Midbrain (tissue), 1 donor: Measurements from ENCODE around the gene MMP7.
"Not testable (repeated sequence)": the region's sequence is repeated elsewhere in the genome, so short reads cannot be mapped to it uniquely, and the experiment has no call there.

ENCODE experiments used
- DNase-seq: peaks from one replicate; lab custom pipeline; 2025; lab: John Stamatoyannopoulos, UW

Gene MMP7

DNA sequence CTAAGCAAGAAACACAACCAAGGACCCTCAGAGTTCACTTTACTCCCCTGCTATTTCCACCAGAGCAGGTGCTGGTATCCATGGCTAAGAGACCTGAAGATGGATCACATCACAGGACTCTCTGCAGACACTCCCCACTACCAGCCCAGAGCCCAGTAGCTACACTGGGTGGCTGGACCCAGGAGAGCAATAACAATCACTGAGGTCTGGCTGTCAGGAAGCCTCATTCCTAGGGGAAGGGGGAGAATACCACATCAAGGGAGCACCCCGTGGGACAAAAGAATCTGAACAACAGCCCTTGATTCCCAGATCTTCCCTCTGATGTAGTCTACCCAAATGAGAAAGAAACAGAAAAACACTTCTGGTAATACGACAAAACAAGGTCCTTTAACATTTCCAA, 9.0 kb upstream of the MMP7 start:
- no peak for DNase-seq

DNA sequence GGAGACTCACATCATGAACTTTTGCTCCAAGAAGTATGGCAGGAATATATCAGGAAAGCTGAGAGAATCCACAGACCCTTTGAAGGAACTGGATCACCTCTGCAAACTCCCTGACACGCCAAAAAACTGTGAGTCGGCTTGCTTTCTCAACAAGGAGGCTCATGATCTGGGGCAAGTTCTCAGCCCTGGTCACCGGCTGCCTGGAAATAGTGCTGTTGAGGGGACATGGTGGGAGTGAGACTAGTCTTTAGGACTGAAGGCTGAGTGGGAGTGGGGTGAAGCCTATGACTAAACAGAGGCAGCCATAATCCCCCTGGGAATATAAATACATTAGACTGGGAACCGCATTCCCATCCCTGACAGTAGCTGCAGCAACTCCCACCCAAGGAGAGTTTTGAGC, 8.4 kb upstream of the MMP7 start:
- no peak for DNase-seq

DNA sequence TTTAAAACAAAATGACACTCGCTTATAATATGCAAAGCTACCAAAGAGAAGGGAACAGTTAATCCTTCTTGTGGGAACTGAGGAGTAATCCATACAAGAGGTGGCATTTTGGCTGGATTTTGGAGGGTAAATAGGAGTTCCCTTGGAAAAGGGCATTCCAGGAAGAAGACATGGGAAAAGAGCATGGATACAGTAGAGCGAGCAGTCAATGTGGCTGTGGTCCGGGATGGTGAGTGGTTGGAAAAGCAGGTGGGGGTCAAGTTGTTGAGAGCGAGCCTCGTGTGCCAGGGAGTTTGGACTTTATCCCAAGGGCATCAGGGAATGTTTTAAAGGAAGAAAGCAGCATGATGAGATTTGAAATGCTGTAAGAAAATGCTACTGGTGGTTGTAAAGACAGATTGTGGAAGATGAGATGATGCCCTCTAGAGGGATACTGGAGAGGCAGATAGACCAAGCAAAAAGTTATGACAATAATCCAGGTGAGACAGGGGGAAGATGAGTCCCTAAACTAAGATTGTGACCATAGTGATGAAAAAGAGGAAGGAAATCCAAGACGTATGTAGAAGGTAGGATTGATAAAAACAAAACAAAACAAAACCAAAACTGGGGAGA, 3.8 kb upstream of the MMP7 start:
- DNase-seq, result no peak

DNA sequence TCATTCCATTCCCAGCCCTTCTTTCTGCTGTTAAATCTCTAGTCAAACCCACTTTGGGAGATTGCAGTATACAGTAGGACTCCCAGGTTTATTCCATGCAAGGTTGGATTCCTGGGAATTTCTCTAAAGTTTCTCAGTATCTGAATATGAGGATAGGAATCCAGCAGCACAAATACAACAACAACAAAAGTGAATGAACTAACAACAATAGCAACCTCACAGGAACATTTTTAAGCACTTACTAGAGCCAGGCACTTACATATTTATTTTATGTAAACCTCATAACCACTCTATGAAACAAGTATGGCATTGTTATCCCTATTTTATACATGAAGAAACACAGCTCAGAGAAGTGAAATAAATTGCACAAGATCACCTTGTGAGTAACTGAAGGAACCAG, 1.9 kb downstream of the MMP7 start:
- no peak for DNase-seq

DNA sequence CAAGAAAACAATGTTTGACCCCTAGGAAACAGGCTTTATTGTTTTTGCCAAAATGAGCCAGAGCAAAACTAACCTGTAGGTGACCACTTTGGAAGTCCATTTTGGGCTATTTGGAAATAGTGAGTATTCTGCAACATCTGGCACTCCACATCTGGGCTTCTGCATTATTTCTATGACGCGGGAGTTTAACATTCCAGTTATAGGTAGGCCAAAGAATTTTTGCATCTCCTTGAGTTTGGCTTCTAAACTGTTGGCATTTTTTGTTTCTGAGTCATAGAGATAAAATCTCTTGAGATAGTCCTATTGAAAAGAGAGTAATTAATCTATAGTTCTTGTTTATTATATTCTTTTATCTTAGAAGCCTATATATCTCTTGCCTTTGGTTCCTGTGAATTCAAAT, 2.9 kb downstream of the MMP7 start:
- DNase-seq, result no peak

DNA sequence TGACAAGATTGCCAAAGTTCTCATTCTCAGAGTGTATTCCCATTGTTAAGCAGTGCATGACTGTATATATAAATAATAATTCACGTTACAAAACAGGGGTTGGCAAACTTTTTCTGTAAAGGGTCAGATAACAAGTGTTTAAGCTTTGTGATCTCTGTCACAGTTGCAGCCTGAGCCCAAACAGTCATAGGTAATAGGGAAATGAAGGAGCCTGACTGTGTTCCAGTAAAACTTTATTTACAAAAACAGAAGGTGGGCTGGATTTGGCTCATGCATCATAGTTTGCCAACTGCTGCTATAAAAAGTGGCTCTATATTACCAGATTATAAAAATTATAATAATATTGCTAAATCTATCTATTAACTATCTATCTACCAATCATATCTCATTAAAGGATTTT, 3.5 kb downstream of the MMP7 start:
- no peak for DNase-seq

DNA sequence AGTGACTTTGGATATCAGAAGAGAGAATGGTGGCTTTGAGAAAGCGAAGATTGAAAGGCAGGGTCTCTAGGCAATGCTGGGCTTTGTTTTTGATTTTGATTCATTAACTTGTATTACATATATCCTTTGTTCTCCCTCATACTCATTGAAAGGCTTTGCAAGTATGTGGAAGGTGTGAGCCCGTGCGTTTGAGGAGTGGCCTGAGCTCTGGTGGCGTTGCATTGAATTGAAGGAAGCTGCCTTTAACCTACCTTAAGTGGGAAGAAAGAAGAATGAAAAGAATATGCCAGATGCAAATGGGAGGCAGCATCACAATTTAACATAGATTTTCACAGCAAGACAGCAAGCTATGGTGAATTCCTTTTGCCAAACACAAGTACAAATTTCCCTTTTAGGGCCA, 6.7 kb downstream of the MMP7 start:
- DNase-seq, result no peak

DNA sequence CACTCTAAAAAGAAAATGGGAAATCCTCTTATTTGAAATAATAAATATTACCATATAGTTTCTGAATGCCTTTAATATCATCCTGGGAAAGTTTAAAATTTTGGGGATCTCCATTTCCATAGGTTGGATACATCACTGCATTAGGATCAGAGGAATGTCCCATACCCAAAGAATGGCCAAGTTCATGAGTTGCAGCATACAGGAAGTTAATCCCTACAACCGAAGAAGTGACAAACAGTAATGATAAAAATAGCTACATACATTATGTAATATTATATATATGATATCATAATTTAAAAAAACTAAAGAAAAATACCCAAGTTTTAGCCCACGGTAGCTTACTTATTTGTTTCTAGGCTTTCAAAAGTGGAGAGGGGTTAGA, 7.4 kb downstream of the MMP7 start:
- DNase-seq, result no peak

DNA sequence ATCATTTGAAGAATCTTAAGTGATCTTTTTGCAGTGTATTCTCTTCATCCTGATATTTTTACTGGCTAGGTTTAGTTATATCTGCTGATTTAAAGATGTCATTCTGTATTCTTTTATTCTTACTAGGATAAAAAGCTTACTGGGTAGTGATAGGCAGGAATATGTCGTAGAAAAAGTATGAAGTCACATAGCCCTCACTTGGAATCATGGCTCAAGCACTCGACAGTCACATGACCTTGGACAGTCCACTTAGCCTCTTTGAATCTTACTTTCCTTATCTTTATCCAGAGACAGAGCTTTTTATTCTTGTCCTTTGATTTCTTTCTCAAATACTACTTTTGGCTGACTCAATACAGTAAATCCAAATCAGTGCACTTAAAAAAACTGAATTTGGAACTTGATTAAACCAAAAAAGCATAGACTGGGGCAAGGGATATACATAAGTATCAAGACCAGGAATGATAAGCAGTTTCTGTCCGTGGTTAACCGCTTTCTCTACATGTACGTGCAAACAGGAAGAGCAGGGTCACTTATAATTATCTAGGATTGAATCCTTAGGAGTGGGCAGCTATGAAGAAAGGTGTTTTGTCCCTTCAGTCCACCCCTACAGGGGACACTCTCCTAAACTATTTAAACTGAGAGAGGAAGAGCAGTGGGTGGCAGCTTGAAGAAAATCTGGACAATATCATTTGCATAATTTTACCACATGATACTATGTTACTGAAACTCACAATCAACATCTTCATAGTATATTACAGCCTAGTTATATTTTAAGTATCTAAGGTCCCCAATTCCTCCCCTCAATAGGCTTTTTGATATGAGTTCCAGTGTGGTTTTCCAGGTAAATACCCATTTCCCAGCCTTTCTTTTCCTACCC, 8.0 kb downstream of the MMP7 start:
- DNase-seq, result no peak

DNA sequence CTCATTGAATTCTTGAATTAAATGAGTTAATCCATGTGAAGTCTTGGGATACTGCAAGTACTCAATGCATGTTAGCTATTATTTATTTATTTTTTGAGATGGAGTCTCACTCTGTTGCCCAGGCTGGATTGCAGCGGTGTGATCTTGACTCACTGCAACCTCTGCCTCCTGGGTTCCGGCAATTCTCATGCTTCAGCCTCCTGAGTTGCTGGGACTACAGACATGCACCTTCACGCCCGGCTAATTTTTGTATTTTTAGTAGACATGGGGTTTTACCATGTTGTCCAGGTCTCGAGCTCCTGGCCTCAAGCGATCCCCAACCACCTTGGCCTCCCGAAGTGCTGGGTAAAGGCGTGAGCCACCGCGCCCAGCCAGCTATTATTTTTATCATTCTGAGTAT, 9.4 kb downstream of the MMP7 start:
- DNase-seq, result no peak

DNA sequence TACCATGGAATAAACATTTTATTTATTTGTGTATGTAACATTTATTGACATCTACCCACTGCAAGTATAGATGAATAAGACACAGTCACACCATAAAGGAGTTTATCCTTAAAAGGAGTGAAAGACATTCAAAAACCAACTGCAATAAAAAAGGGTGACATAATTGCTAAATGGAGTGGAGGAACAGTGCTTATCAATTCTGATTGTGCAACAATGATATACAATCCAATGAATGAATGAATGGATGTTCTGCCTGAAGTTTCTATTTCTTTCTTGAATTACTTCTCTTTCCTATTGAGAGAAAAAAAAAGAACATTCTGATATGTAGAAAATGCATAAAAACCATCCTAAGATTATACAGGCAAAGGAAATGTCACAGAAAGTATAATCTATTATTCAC, 10.0 kb downstream of the MMP7 start:
- DNase-seq, result no peak

DNA sequence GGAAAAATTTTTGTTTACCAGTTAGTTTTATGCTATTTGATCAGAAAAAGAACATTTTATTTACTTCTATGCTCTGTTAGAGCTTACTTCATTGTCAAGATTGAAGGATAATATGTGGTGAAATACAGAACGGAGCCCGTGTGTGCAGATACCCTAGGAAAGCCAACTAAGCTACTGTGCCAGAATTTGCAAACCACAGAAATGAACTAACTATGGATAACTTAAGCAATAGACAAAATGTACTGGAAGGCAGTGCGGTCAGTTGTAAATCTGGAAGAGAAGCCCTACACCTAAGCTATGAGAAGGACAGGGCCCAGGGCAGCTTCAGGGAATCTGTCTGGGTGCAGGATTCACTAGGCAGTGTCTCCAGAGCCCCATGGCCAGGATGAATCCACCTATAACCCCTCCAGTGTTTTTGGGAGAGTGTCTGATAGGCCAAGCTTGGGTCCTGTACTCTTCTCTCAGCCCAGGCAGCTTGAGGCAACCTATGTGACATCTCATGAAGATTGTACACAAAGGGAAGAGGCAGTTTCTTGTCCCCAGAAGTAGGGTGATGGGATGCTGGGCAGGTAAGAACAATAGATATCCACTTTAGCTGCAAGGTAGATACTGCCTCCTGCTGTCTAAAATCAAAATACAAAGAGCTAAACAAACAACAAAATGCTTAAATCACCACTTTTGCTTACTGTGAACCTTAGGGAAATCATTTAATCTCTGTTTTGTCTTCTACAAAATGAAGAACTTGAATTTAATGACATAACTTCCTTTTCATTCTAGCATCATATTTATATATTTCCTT, 12.1 kb downstream of the MMP7 start:
- no peak for DNase-seq

DNA sequence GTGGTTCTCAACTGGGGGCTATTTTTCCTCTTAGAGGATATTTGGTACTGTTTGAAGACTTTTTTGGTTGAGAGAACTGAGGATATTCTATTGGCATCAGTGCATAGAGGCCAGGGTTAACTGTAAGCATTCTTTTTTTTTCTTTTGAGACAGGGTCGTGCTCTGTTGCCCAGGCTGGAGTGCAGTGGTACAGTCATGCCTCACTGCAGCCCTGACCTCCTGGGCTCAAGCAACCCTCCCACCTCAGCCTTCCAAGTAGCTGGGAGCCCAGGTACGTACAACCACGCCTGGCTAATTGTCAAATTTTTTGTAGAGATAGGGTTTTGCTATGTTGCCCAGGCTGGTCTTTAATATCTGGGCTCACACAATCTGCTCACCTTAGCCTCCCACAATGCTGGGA, 12.9 kb downstream of the MMP7 start:
- DNase-seq, result no peak

DNA sequence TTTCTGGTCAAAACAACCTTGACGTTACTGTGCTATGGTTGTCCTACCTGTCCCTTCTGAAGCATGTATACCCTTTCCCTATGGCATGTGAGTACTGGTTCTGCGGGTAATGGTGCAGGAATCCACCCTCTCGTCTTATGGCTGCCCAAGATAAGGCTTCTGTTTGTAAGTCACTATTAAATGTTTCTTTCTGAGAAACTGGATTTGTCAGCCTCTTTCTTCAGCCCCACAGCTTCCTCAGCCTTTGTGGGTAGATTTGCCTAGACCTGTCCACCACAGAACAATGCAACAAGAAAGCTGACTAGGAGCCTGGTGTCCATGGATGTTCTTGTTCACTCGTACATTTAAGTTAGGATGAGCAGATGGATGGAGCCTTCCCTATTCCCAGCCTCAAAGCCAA, 14.4 kb downstream of the MMP7 start:
- no peak for DNase-seq

DNA sequence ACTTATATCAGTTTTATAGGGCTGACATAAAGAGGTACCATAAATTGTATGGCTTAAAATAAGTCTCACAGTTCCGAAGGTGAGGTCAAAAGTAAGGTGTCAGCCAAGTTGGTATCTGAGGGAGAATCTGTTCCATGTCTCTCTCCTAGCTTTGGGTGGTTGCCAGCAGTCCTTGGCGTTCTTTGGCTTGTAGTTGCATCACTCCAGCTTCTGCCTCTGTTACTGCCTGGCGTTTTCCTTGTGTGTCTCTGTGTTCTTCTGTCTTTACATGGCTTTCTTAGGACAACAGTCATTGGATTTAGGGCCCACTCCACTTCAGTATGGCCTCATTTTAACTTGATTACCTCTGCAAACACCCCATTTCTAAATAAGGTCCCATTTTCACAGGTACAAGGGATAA, 16.7 kb downstream of the MMP7 start:
- no peak for DNase-seq

DNA sequence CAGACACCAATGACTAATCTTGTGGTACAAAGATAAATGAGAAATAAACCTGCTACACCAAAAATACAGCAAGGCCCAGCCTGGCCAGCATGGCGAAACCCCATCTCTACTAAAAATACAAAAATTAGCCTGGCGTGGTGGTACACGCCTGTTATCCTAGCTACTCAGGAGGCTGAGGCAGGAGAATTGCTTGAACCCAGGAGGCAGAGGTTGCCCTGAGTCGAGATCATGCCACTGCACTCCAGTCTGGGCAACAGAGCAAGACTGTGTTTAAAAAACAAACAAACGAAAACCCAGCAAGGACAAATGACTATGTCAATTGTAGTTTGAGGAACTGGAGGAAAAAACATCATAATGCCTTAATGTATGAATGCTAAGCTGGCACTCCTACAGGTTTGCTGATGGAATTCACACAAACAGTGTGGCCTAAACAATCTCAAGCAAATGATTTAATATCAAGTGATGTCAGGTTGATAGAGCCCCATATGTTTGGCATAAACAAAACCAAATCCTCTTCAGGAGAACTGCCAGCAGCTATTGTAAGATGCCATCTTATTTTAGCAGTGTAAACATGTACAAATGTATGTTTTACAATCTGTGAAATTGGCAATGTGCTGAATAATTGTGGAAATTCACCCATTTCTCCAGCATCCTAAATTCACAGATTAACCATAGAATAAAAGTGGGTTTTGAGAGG, 20.0 kb downstream of the MMP7 start:
- DNase-seq, result no peak

DNA sequence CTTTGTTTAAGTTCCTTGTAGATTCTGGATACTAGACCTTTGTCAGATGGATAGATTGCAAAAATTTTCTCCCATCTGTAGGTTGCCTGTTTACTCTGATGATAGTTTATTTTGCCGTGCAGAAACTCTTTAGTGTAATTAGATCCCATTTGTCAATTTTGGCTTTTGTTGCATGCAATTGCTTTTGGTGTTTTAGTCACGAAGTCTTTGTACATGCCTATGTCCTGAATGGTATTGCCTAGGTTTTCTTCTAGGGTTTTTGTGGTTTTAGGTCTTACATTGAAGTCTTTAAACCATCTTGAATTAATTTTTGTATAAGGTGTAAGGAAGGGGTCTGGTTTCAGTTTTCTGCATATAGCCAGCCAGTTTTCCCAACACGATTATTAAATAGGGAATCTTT, 27.7 kb downstream of the MMP7 start:
- not testable (repeated sequence) for DNase-seq

DNA sequence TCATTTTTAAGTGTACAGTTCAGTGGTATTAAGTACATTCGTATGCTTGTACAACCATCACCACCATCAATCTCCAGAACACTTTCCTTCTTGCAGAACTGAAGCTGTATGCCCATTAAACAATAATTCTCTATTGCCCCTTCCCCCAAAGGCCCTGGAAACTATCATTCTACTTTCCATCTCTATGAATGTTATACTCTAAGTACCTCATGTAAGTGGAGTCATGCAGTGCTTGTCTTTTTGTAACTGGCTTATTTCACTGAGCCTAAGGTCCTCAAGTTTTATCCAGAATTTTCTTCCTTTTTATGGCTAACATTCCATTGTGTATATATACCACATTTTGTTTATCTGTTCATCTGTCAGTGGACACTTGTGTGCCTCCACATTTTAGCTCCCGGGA, 29.7 kb downstream of the MMP7 start:
- DNase-seq, result no peak

DNA sequence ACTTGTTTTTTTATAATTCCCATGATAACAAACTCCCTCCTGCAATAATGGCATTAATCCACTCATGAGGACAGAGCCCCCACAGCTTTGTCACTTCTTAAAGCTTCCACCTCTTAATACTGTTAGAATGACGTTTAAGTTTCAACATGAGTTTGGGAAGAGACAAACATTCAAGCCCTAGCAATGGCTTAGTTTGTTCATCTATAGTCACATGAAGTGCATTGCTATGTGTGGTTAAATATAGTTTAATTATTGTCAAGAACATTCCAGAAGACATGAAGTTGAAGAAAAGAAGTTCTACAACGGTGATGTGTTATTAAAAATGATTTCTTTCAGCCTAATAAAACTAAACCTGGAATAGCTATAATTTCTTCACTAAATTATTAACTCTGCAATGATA, 30.6 kb downstream of the MMP7 start:
- no peak for DNase-seq

DNA sequence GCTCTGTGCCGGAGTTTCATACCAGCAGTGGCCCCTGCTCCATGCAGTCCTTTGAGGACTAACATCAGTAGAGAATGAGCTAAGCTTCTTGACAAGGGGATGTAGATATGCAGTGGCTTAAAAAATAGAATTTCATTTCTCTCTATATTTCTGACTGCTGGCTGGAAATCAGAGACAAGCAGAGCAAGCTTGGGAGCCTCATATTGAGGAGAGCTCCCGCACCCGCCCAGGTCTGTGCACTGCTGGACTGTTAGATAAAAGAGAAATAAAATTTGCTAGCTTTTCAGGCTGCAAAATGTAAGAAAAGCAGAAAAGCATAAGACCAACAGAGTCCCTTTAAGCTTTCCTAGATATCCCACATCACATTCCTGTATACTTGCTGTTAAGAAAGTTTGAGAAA, 31.4 kb downstream of the MMP7 start:
- DNase-seq, result no peak

DNA sequence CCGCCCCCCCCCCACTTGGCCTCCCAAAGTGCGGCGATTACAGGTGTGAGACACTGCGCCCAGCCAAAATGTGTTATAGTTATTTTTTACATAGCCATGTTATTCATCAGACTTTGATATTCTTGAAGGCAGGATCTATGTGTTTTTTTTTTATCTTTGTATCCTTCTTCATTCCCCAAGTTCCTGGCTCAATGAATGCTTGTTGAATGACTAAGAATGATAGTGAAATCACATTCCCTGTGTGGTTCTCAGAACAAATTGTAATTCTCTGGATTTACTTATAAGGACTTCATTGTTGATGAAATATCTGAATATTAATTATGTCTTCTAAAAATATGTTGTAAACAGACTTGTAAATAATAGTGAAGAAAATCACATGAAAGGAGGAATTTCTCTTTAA, 33.5 kb downstream of the MMP7 start:
- DNase-seq, result no peak
